Measurements from ENCODE around the gene AGBL4. TPM values are rescaled to one million over a fixed set of nuclear protein-coding genes. Genes with fewer than 3 reads are reported as not detected.

AGBL4 gene
- total and polyA plus RNA-seq, 2 experiments from 2014 or later, result not detected

DNA sequence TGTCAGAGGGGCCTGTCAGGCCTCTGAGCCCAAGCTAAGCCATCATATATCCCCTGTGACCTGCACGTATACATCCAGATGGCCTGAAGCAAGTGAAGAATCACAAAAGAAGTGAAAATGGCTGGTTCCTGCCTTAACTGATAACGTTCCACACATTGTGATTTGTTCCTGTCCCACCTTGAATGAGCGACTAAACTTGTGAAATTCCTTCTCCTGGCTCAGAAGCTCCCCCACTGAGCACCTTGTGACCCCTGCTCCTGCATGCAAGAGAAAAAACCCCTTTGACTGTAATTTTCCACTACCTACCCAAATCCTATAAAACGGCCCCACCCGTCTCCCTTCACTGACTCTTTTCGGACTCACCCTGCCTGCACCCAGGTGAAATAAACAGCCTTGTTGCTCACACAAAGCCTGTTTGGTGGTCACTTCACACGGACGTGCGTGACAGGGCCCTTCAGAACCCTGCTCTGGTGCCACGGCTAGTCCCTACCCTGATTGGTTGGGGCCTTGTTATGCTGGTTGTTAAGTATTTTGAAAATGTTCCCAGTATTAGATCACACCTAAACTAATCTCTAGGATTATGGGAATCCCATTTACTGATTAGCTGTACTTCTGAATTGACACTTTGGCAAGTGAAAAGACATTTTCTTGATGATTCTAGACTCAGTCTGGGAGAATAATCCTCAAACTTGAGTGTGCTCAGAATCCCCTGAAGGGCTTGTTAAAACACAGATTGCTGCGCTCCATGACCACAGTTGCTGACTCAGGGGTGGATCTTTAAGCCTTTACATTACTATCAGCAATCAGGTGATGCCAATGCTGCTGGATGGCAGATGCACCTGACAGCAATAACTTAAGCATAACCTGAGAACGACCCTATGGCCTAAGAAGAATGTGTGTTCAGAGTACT is 1523.0 kb downstream of the AGBL4 start:
- H3K36me3 ChIP-seq, result no peaks in the 10 kb centered on the region
- no peak overlapping the region for H3K27ac ChIP-seq

DNA sequence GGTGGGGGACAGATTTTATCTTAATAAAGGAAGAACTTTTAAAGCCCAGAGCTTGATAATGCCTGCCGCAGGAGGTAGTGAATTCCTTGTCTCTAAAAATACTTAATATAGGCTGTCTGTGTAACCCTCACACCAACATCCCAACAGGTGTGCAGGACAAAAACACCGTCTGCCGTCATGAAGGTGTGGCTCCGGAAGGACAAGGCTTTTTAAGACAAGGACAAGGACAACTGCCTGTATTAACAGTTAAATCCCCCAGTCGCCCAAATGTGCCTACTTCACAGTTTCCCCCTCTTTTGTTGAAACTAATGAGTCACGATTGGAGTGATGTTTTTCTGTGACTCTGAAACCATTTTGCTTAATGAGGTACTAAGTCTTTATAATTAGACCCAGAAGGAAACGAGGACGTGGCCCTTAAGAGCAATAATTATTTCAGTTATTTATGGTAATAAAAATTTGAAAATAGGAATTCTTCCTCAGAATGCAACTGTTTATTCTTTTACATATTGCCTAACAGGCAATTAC is 1524.5 kb downstream of the AGBL4 start:
- no peak for DNase-seq (ENCODE audit: low read depth in 1 of 2, low spot score in 1 of 2)
- TF ChIP-seq, protein P1, sequence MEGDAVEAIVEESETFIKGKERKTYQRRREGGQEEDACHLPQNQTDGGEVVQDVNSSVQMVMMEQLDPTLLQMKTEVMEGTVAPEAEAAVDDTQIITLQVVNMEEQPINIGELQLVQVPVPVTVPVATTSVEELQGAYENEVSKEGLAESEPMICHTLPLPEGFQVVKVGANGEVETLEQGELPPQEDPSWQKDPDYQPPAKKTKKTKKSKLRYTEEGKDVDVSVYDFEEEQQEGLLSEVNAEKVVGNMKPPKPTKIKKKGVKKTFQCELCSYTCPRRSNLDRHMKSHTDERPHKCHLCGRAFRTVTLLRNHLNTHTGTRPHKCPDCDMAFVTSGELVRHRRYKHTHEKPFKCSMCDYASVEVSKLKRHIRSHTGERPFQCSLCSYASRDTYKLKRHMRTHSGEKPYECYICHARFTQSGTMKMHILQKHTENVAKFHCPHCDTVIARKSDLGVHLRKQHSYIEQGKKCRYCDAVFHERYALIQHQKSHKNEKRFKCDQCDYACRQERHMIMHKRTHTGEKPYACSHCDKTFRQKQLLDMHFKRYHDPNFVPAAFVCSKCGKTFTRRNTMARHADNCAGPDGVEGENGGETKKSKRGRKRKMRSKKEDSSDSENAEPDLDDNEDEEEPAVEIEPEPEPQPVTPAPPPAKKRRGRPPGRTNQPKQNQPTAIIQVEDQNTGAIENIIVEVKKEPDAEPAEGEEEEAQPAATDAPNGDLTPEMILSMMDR (IDR thresholded peaks at IDR 0.05; ENCODE audit: low read depth, low read length), result no peak
- H3K4me3 ChIP-seq, result no peak overlapping the region

More for the DNA sequence above, 1523.0 kb downstream of the AGBL4 start:
- Histone ChIP-seq H3K4me1 (ENCODE audit: low read depth) (no peaks in the 10 kb centered on the region), H3K4me3 (no peak overlapping the region), H3K27me3 (no peaks in the 10 kb centered on the region), H3K9me3 (ENCODE audit: low read depth) (no peaks in the 10 kb centered on the region)
- TF ChIP-seq, protein P1 (IDR thresholded peaks at IDR 0.05; ENCODE audit: low read depth, low read length), result no peak
- no peak for DNase-seq (ENCODE audit: low read depth in 1 of 2, low spot score in 1 of 2)

DNA sequence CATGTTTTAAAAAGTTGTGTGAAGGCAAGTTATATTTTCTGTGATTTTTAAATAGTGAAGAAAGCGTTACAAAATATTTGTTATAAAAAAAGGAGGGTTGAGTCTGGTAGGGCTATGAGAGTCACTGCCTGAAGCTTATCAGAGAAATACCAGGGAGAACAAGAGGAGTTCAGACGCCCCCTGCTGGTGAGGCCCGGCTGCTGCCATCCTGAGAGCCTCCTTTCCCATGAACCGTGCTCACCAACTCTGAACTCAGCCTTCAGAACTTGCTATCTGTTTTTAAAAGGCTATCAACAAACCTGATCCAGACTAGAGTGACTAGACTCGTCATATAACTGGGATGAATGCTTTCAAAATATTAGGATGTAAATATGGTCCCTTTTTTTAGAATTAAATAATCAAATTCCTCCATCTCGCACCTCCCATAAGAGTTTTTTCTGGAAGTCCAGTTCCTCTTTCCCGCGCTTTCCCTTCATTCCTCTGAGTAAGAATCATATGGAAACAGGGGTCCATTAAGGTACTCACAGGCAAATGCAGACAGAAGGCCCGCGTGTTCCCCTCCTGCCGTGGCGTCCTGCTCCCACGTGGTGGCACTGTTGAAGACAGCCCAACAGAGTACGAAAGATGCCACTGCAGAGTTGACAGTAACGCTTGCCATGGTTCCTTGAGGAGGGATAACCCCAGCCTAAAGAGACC is 1525.5 kb downstream of the AGBL4 start:
- H3K36me3 ChIP-seq, result no peaks in the 10 kb centered on the region
- no peak overlapping the region for H3K27ac ChIP-seq
- TF ChIP-seq, protein P1 (IDR thresholded peaks at IDR 0.05; ENCODE audit: low read depth, low read length), result peak; percentile 94

More for the DNA sequence above, 1524.5 kb downstream of the AGBL4 start:
- Histone ChIP-seq H3K36me3 (no peaks in the 10 kb centered on the region), H3K4me1 (ENCODE audit: low read depth) (no peaks in the 10 kb centered on the region), H3K27me3 (no peaks in the 10 kb centered on the region), H3K27ac (no peak overlapping the region), H3K9me3 (ENCODE audit: low read depth) (no peaks in the 10 kb centered on the region)

DNA sequence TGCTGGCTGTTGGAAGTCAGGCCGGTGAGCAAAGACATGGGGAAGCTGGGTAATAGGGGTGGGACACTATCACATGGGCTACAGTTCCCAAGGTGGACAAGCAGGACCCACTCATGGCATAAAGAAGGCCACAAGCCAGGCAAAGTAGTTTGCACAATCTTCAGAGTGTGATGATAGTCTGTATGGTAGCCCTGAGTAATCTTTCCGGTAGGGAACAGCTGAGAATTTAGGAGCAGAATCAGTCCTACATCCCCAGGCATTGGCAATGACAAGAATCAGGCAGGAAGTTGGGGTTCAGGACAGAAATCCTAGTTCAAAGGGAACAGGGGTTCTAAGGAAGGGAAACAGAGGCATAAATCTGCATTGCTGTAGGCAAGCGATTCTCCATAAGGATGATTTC is 1527.8 kb downstream of the AGBL4 start:
- H3K36me3 ChIP-seq, result no peaks in the 10 kb centered on the region
- no peaks in the 10 kb centered on the region for H3K4me1 ChIP-seq (ENCODE audit: low read depth)
- TF ChIP-seq, protein P1 (IDR thresholded peaks at IDR 0.05; ENCODE audit: low read depth, low read length), result no peak
- no peak overlapping the region for H3K4me3 ChIP-seq
- no peak overlapping the region for H3K27ac ChIP-seq
- H3K9me3 ChIP-seq (ENCODE audit: low read depth), result no peaks in the 10 kb centered on the region
- H3K27me3 ChIP-seq, result no peaks in the 10 kb centered on the region
- no peak for DNase-seq (ENCODE audit: low read depth in 1 of 2, low spot score in 1 of 2)

More for the DNA sequence above, 1525.5 kb downstream of the AGBL4 start:
- Histone ChIP-seq H3K27me3 (no peaks in the 10 kb centered on the region), H3K4me3 (no peak overlapping the region), H3K4me1 (ENCODE audit: low read depth) (no peaks in the 10 kb centered on the region), H3K9me3 (ENCODE audit: low read depth) (no peaks in the 10 kb centered on the region)
- DNase-seq (ENCODE audit: low read depth in 1 of 2, low spot score in 1 of 2), result peak; percentile 86 to 87

DNA sequence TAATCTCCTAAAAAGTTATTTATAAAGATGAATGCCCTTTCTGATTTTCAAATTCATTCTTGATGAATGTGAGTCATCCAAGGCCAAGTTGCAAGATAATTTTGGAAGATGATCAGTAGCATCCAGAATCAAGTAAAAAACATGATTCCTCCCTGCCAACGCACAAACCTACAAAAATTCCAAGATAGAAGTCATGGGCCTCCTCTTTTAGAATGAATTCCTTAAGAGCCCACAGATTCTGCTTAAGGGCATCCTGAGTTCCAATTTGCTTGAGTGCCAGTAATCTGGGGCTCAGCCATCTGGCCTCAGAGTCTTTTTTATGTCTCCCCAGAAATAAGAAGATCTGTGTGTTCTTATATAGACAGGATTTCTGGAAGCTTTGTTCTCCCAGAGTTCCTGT is 1528.6 kb downstream of the AGBL4 start:
- Histone ChIP-seq H3K27ac (no peak overlapping the region), H3K9me3 (ENCODE audit: low read depth) (no peaks in the 10 kb centered on the region), H3K36me3 (no peaks in the 10 kb centered on the region), H3K27me3 (peaks cover 4% of the 10 kb centered on the region), H3K4me1 (ENCODE audit: low read depth) (no peaks in the 10 kb centered on the region), H3K4me3 (no peak overlapping the region)
- DNase-seq (ENCODE audit: low read depth in 1 of 2, low spot score in 1 of 2), result no peak
- TF ChIP-seq, protein P1 (IDR thresholded peaks at IDR 0.05; ENCODE audit: low read depth, low read length), result no peak

Data from cardiac muscle cell (in vitro differentiated cells and primary cell).